Measurements from ENCODE around the gene IL17RE.
"Not testable (repeated sequence)": the region's sequence is repeated elsewhere in the genome, so short reads cannot be mapped to it uniquely, and the experiment has no call there.

The IL17RE gene

GRCh38 chr3:9933561-9934234, 31.1 kb downstream of the IL17RE start, which contains the start of gene CRELD1:
CRELD1 (plus strand) TSS chr3:9933834; CDS start chr3:9934439, 605 bp downstream.
- peak within 1 kb of the TSS; percentile 82 for H3K27ac ChIP-seq

GRCh38 chr3:9934235-9934621, 31.6 kb downstream of the IL17RE start:
- H3K27ac ChIP-seq: peak overlapping the region; percentile 82
- peak; percentile 12; the same call in 1 of the 2 replicates for TF ChIP-seq CTCF (conservative IDR thresholded peaks at IDR 0.05)
- TF ChIP-seq ZFX (IDR thresholded peaks at IDR 0.05): no peak

More at GRCh38 chr3:9933561-9934234, 31.1 kb downstream of the IL17RE start, which contains the start of gene CRELD1:
- TF ChIP-seq CTCF (conservative IDR thresholded peaks at IDR 0.05): no peak
- TF ChIP-seq ZFX (IDR thresholded peaks at IDR 0.05): no peak

GRCh38 chr3:9934993-9935392, 32.3 kb downstream of the IL17RE start:
- H3K27ac ChIP-seq: no peak overlapping the region

GRCh38 chr3:9935966-9936510, 33.4 kb downstream of the IL17RE start:
- TF ChIP-seq CTCF (conservative IDR thresholded peaks at IDR 0.05) (no peak), ZFX (IDR thresholded peaks at IDR 0.05) (no peak)
- H3K27ac ChIP-seq: no peak overlapping the region

More at GRCh38 chr3:9934993-9935392, 32.3 kb downstream of the IL17RE start:
- TF ChIP-seq CTCF (conservative IDR thresholded peaks at IDR 0.05) (no peak), ZFX (IDR thresholded peaks at IDR 0.05) (no peak)

GRCh38 chr3:9937486-9938238, 35.0 kb downstream of the IL17RE start:
- TF ChIP-seq CTCF (conservative IDR thresholded peaks at IDR 0.05): no peak
- TF ChIP-seq ZFX (IDR thresholded peaks at IDR 0.05): no peak
- no peak overlapping the region for H3K27ac ChIP-seq

- TF ChIP-seq ZFX (IDR thresholded peaks at IDR 0.05) (no peak), CTCF (conservative IDR thresholded peaks at IDR 0.05) (no peak)
- no peak overlapping the region for H3K27ac ChIP-seq
Observed at GRCh38 chr3:9938966-9939365, 36.3 kb downstream of the IL17RE start.

GRCh38 chr3:9939906-9940305, 37.3 kb downstream of the IL17RE start:
- not testable (repeated sequence) for H3K27ac ChIP-seq

Measured in C4-2B (cell line).